Measurements from ENCODE around the gene ENC1. TPM values are rescaled to one million over a fixed set of nuclear protein-coding genes. Genes with fewer than 3 reads are reported as not detected.

Gene ENC1
- total and polyA plus RNA-seq, 7 experiments from 2014 or later: 0.77 to 18.1 (median 1.6) TPM

DNA sequence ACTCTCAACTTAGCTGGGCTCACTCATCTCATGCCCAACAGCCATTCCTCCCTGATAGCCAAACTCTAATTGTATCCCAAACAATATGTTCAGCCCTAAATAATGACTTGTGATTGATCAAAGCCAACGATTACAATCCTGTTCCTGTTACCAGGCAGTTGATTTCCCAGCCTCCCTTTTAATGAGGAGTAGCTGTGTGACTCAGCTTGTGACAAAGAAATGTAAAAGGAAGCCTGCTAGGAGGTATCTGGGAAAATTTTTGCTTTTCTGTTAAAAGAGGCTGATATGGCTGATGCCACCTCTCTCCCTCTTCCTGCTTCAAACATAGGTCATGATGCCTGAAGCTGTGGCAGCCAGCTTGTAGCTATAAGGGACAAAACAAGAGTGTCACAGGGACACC lies 19.6 kb upstream of the ENC1 start:
- no peak overlapping the region for H3K4me3 Mint-ChIP-seq
- no peaks in the 10 kb centered on the region for H3K36me3 ChIP-seq (ENCODE audit: control insufficient read depth in 2 of 3, insufficient read depth in 3 of 3, low read length in 3 of 3)
- ChIA-PET POLR2A (no interaction called here), CTCF (no interaction called here)
- H3K9me3 Mint-ChIP-seq: no peaks in the 10 kb centered on the region
- no peaks in the 10 kb centered on the region for H3K36me3 Mint-ChIP-seq
- no peaks in the 10 kb centered on the region for H3K4me1 Mint-ChIP-seq
- no peak overlapping the region for H3K4me3 ChIP-seq (ENCODE audit: low read length)
- H3K27me3 Mint-ChIP-seq: peaks cover 6 to 30% (median 24%) of the 10 kb centered on the region in 5 donors
- ATAC-seq: no peak
- no peaks in the 10 kb centered on the region for H3K27me3 ChIP-seq (ENCODE audit: control insufficient read depth in 2 of 2, insufficient read depth in 2 of 2, low read length in 2 of 2)
- H3K9me3 ChIP-seq (ENCODE audit: control insufficient read depth in 2 of 3, low read length in 3 of 3): no peaks in the 10 kb centered on the region
- intact Hi-C loops (cut with micrococcal nuclease): no loop called here
- DNase-seq: no peak
- H3K27ac ChIP-seq (ENCODE audit: low read depth, low read length): no peak overlapping the region
- H3K27ac Mint-ChIP-seq: no peak overlapping the region
- H3K4me1 ChIP-seq (ENCODE audit: control insufficient read depth in 2 of 2, insufficient read depth in 2 of 2, low read length in 2 of 2): no peaks in the 10 kb centered on the region

DNA sequence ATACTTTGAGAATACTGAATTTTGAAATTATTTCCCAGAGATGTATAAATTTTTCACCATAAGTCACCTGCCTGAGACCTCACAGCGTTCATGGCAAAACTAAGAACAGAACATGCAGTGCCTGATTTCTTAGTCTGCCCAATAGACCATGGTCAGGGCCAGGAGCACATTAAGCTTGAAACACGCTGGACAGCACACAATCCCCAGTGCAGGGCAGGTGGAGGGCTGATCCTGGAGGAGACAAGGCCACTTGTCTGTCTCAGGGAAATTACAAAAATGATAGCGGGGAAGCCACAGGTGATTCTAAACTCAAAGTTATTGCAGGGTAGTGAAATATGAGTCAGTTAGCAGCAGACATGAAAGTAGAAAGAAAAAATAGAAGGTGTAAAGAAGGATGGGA lies 18.6 kb upstream of the ENC1 start:
- H3K27ac Mint-ChIP-seq: no peak overlapping the region
- POLR2A ChIA-PET: no interaction called here
- no peaks in the 10 kb centered on the region for H3K4me1 ChIP-seq (ENCODE audit: control insufficient read depth in 2 of 2, insufficient read depth in 2 of 2, low read length in 2 of 2)

DNA sequence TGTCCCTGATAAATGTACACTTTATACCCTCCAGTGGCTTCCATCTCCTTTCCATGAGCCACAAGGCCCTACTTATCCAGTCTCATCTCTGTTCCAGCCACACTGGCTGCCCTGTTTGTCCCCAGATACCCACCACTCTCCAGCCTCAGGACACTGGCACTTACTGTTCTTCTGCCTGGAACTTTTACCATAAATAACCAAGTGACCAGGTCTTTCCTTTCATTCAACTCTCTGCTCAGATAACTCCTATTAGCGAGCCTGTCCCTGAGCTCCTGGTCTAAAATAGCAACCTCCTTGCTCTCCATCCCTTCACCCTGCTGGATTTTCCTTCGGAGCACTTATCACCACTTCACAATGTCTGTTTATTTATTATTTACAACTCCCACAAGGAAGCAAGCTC lies 16.6 kb upstream of the ENC1 start:
- no peaks in the 10 kb centered on the region for H3K4me1 ChIP-seq (ENCODE audit: control insufficient read depth in 2 of 2, insufficient read depth in 2 of 2, low read length in 2 of 2)
- ChIA-PET CTCF (interaction anchor here (1.2 kb wide), 1 partner anchor 8 kb away, joined by 5 read pairs; no protein-coding TSS in a partner anchor), POLR2A (no interaction called here)
- H3K36me3 ChIP-seq (ENCODE audit: control insufficient read depth in 2 of 3, insufficient read depth in 3 of 3, low read length in 3 of 3): no peaks in the 10 kb centered on the region
- H3K9me3 ChIP-seq (ENCODE audit: control insufficient read depth in 2 of 3, low read length in 3 of 3): no peaks in the 10 kb centered on the region
- no peaks in the 10 kb centered on the region for H3K27me3 ChIP-seq (ENCODE audit: control insufficient read depth in 2 of 2, insufficient read depth in 2 of 2, low read length in 2 of 2)
- intact Hi-C loops (cut with micrococcal nuclease): no loop called here
- Mint-ChIP-seq H3K27ac (no peak overlapping the region), H3K4me1 (no peaks in the 10 kb centered on the region), H3K27me3 (peaks cover 0 to 24% (median 20%) of the 10 kb centered on the region in 5 donors), H3K36me3 (no peaks in the 10 kb centered on the region), H3K9me3 (no peaks in the 10 kb centered on the region), H3K4me3 (no peak overlapping the region)
- ATAC-seq (no peak), DNase-seq (no peak)
- H3K27ac ChIP-seq (ENCODE audit: low read depth, low read length): no peak overlapping the region
- no peak overlapping the region for H3K4me3 ChIP-seq (ENCODE audit: low read length)

More for the DNA sequence above, 18.6 kb upstream of the ENC1 start:
- no peak overlapping the region for H3K4me3 Mint-ChIP-seq
- Histone ChIP-seq H3K27ac (ENCODE audit: low read depth, low read length) (no peak overlapping the region), H3K4me3 (ENCODE audit: low read length) (no peak overlapping the region), H3K9me3 (ENCODE audit: control insufficient read depth in 2 of 3, low read length in 3 of 3) (no peaks in the 10 kb centered on the region), H3K36me3 (ENCODE audit: control insufficient read depth in 2 of 3, insufficient read depth in 3 of 3, low read length in 3 of 3) (no peaks in the 10 kb centered on the region), H3K27me3 (ENCODE audit: control insufficient read depth in 2 of 2, insufficient read depth in 2 of 2, low read length in 2 of 2) (no peaks in the 10 kb centered on the region)
- CTCF ChIA-PET: no interaction called here
- H3K4me1 Mint-ChIP-seq: no peaks in the 10 kb centered on the region
- H3K27me3 Mint-ChIP-seq: peaks cover under 1 to 30% (median 24%) of the 10 kb centered on the region in 5 donors
- DNase-seq (no peak), ATAC-seq (no peak)
- intact Hi-C loops (cut with micrococcal nuclease): no loop called here
- H3K9me3 Mint-ChIP-seq: no peaks in the 10 kb centered on the region
- H3K36me3 Mint-ChIP-seq: no peaks in the 10 kb centered on the region

DNA sequence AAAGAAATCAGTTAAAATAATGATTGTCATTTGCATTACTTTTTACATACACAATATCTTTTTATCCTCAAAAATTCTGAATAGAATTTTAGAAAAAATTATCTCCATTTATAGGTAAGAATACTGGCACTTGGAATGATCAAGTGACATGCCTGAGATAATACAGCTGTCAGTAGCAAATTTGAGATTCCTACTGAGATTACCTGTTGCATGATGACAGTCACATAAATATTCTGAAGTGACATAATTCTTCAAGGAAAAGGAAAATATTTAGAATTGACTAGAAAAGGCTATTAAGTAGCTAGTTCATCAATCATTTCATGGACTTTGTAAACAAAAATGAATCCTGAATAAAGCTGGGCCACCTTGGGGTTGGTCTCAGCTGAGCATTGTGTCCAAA lies 15.2 kb upstream of the ENC1 start:
- ATAC-seq (no peak), DNase-seq (no peak)
- Mint-ChIP-seq H3K4me3 (no peak overlapping the region), H3K27me3 (peaks cover 0 to 24% (median 11%) of the 10 kb centered on the region in 5 donors), H3K36me3 (no peaks in the 10 kb centered on the region), H3K27ac (no peak overlapping the region), H3K9me3 (no peaks in the 10 kb centered on the region), H3K4me1 (no peaks in the 10 kb centered on the region)
- intact Hi-C loops (cut with micrococcal nuclease): no loop called here
- Histone ChIP-seq H3K27me3 (ENCODE audit: control insufficient read depth in 2 of 2, insufficient read depth in 2 of 2, low read length in 2 of 2) (no peaks in the 10 kb centered on the region), H3K27ac (ENCODE audit: low read depth, low read length) (no peak overlapping the region), H3K4me3 (ENCODE audit: low read length) (no peak overlapping the region), H3K4me1 (ENCODE audit: control insufficient read depth in 2 of 2, insufficient read depth in 2 of 2, low read length in 2 of 2) (no peaks in the 10 kb centered on the region), H3K9me3 (ENCODE audit: control insufficient read depth in 2 of 3, low read length in 3 of 3) (no peaks in the 10 kb centered on the region), H3K36me3 (ENCODE audit: control insufficient read depth in 2 of 3, insufficient read depth in 3 of 3, low read length in 3 of 3) (no peaks in the 10 kb centered on the region)
- ChIA-PET POLR2A (no interaction called here), CTCF (interaction anchor here (1.8 kb wide), 1 partner anchor 753 kb away, joined by 9 read pairs; no protein-coding TSS in a partner anchor)

DNA sequence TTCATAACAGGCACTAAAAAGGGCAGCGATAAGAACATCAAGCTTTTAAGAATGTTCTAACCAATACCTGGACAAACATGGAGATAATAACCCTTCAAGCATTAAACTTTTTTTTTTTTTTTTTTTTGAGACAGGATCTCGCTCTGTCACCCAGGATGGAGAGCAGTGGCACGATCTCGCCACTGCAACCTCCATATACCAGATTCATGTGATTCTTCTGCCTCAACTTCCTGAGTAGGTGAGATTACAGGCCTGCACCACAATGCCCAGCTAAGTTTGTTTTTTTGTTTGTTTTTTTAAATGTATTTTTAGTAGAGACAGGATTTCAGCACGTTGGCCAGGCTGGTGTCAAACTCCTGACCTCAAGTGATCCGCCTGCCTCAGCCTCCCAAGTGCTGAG lies 14.7 kb upstream of the ENC1 start:
- H3K4me3 ChIP-seq (ENCODE audit: low read length): no peak overlapping the region
- no peak for ATAC-seq
- ChIA-PET POLR2A (no interaction called here), CTCF (interaction anchor here (1.8 kb wide), 1 partner anchor 753 kb away, joined by 9 read pairs; no protein-coding TSS in a partner anchor)
- Mint-ChIP-seq H3K9me3 (no peaks in the 10 kb centered on the region), H3K27me3 (peaks cover 0 to 23% (median 11%) of the 10 kb centered on the region in 5 donors), H3K27ac (no peak overlapping the region), H3K4me3 (no peak overlapping the region), H3K36me3 (no peaks in the 10 kb centered on the region), H3K4me1 (no peaks in the 10 kb centered on the region)
- no peak for DNase-seq
- intact Hi-C loops (cut with micrococcal nuclease): no loop called here
- H3K27me3 ChIP-seq (ENCODE audit: control insufficient read depth in 2 of 2, insufficient read depth in 2 of 2, low read length in 2 of 2): no peaks in the 10 kb centered on the region
- H3K36me3 ChIP-seq (ENCODE audit: control insufficient read depth in 2 of 3, insufficient read depth in 3 of 3, low read length in 3 of 3): no peaks in the 10 kb centered on the region
- no peak overlapping the region for H3K27ac ChIP-seq (ENCODE audit: low read depth, low read length)
- no peaks in the 10 kb centered on the region for H3K9me3 ChIP-seq (ENCODE audit: control insufficient read depth in 2 of 3, low read length in 3 of 3)
- no peaks in the 10 kb centered on the region for H3K4me1 ChIP-seq (ENCODE audit: control insufficient read depth in 2 of 2, insufficient read depth in 2 of 2, low read length in 2 of 2)

DNA sequence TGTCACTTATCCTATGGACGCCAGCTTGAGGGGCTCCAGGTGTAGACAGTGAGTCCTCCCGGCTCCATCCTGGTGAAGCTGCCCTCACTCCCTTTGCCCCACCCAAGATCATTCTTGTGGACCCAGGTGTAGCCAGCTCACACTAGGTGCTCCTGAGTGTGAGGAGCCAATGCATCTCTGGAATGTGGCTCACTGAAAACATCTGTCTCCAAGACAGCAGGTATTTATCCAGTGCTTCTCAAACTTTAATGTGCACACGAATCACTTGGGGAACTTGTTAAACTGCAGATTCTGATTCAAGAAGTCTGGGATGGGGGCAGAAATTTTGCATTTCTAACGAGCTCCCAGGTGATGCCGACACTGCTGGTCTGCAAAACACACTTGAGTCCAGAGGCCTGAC lies 13.5 kb upstream of the ENC1 start:
- Mint-ChIP-seq H3K27me3 (peaks cover 0 to 18% (median 5%) of the 10 kb centered on the region in 5 donors), H3K4me1 (peaks cover 0 to 2% (median 0%) of the 10 kb centered on the region in 7 donors), H3K9me3 (no peaks in the 10 kb centered on the region), H3K36me3 (no peaks in the 10 kb centered on the region), H3K4me3 (no peak overlapping the region), H3K27ac (no peak overlapping the region)
- H3K9me3 ChIP-seq (ENCODE audit: control insufficient read depth in 2 of 3, low read length in 3 of 3): no peaks in the 10 kb centered on the region
- ATAC-seq (no peak), DNase-seq (no peak)
- H3K27me3 ChIP-seq (ENCODE audit: control insufficient read depth in 2 of 2, insufficient read depth in 2 of 2, low read length in 2 of 2): no peaks in the 10 kb centered on the region
- no peak overlapping the region for H3K4me3 ChIP-seq (ENCODE audit: low read length)
- H3K36me3 ChIP-seq (ENCODE audit: control insufficient read depth in 2 of 3, insufficient read depth in 3 of 3, low read length in 3 of 3): no peaks in the 10 kb centered on the region
- no peaks in the 10 kb centered on the region for H3K4me1 ChIP-seq (ENCODE audit: control insufficient read depth in 2 of 2, insufficient read depth in 2 of 2, low read length in 2 of 2)
- ChIA-PET POLR2A (no interaction called here), CTCF (interaction anchor here (1.8 kb wide), 1 partner anchor 751 kb away, joined by 9 read pairs; no protein-coding TSS in a partner anchor)
- no peak overlapping the region for H3K27ac ChIP-seq (ENCODE audit: low read depth, low read length)
- intact Hi-C loops (cut with micrococcal nuclease): no loop called here

DNA sequence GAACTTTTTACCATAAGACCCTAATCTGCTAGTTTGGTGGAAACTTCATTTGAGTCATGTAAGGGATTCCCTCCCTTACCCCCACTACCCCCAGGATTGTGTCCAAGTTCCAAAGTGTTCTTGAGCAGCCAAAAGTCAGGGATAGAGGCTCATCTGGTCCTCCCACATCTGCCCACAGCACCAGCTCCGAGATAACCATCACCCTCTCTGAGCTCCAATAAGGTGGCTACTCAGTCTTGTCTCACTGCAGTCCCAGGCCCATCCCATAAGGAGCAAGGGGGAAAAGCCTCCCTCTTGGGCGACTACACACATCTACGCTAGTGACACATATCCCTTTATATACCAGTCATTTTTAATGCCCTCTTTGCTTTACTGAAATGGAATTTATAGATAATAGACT lies 12.0 kb upstream of the ENC1 start:
- H3K27me3 ChIP-seq (ENCODE audit: control insufficient read depth in 2 of 2, insufficient read depth in 2 of 2, low read length in 2 of 2): no peaks in the 10 kb centered on the region
- peaks cover 0 to 16% (median 5%) of the 10 kb centered on the region in 5 donors for H3K27me3 Mint-ChIP-seq
- H3K9me3 ChIP-seq (ENCODE audit: control insufficient read depth in 2 of 3, low read length in 3 of 3): no peaks in the 10 kb centered on the region
- no peak overlapping the region for H3K27ac ChIP-seq (ENCODE audit: low read depth, low read length)
- H3K4me3 ChIP-seq (ENCODE audit: low read length): no peak overlapping the region
- H3K36me3 ChIP-seq (ENCODE audit: control insufficient read depth in 2 of 3, insufficient read depth in 3 of 3, low read length in 3 of 3): no peaks in the 10 kb centered on the region
- H3K4me1 ChIP-seq (ENCODE audit: control insufficient read depth in 2 of 2, insufficient read depth in 2 of 2, low read length in 2 of 2): no peaks in the 10 kb centered on the region
- no peak overlapping the region for H3K4me3 Mint-ChIP-seq
- ATAC-seq (no peak), DNase-seq (no peak)
- no peaks in the 10 kb centered on the region for H3K36me3 Mint-ChIP-seq
- ChIA-PET POLR2A (no interaction called here), CTCF (no interaction called here)
- peaks cover 0 to 7% (median 0%) of the 10 kb centered on the region in 7 donors for H3K4me1 Mint-ChIP-seq
- no peaks in the 10 kb centered on the region for H3K9me3 Mint-ChIP-seq
- intact Hi-C loops (cut with micrococcal nuclease): no loop called here
- H3K27ac Mint-ChIP-seq: no peak overlapping the region

Data from naive thymus-derived CD4-positive, alpha-beta T cell (primary cell).